HG02759 (cell line): ENCODE measurements around the gene NCKAP5L.

ENCODE experiments used
- ATAC-seq: cut with Tn5 transposase; IDR thresholded peaks from one replicate; pipeline ENCODE4 v1.9.1; 2021; ENCODE audit warnings: mild to moderate bottlenecking, moderate library complexity; ENCODE audit not compliant: unreplicated experiment

NCKAP5L gene

GRCh38 chr12:49748306-49748705 is 79.9 kb downstream of the NCKAP5L start:
- ATAC-seq, result no peak

GRCh38 chr12:49744363-49744885 is 83.8 kb downstream of the NCKAP5L start:
- ATAC-seq, result no peak

- peak; percentile 50 for ATAC-seq
These were observed 86.2 kb downstream of the NCKAP5L start for GRCh38 chr12:49741882-49742620.
